Endothelial cell of umbilical vein (primary cell): ENCODE results near the gene ATG13. TPM values are rescaled to one million over a fixed set of nuclear protein-coding genes. Genes with fewer than 3 reads are reported as not detected.

ENCODE experiments used
- BruUV-seq: library from RNA; stranded (reverse); fragments of 400-500 nt; replicated peaks from 2 replicates; lab custom pipeline; 2021; lab: Mats Ljungman, UMichigan
- CTCF ChIA-PET: fragments of 300-600, 350-600 bp; sonication (Branson Sonifier 250); formaldehyde crosslinking; loops from one replicate; lab custom pipeline; 2021; ENCODE audit warnings: antibody characterized with exemption, inconsistent platforms; lab: Charles Lee
- POLR2A ChIA-PET: fragments of 300-600, 350-600 bp; sonication (Branson Sonifier 250); formaldehyde crosslinking; loops from one replicate; lab custom pipeline; 2021; ENCODE audit warnings: antibody characterized with exemption, inconsistent platforms; lab: Charles Lee
- DNase-seq: peaks from one replicate; pipeline ENCODE4 v3.0.0-alpha.2; 2011; ENCODE audit warnings: low read depth, low spot score
- FAIRE-seq: peaks from 2 replicates; lab custom pipeline; 2011; peaks lifted over from hg19 to GRCh38; lab: Jason Lieb, UNC
- H2AFZ ChIP-seq: 2 replicates; pipeline ENCODE4 v1.6.0; 2012; ENCODE audit warnings: low read depth, low read length, control low read depth, inconsistent platforms
- H3K27ac ChIP-seq: 2 replicates; pipeline ENCODE4 v1.5.1; 2011; ENCODE audit warnings: low read depth, mild to moderate bottlenecking, control low read depth, low read length, moderate library complexity; ENCODE audit not compliant: insufficient read depth
- H3K27me3 ChIP-seq, 2 experiments: 2 replicates each; pipeline versions ENCODE4 v1.6.0 to v1.6.1; 2011; ENCODE audit warnings: low read length in 2 of 2, mixed read lengths in 1 of 2; ENCODE audit not compliant: control insufficient read depth in 2 of 2, insufficient read depth in 2 of 2
- H3K36me3 ChIP-seq, 2 experiments: 2 replicates in 1 of 2; 3 replicates in 1 of 2; pipeline ENCODE4 v1.5.1; 2011; ENCODE audit warnings: low read length in 2 of 2, mild to moderate bottlenecking in 1 of 2, moderate library complexity in 1 of 2; ENCODE audit not compliant: control insufficient read depth in 2 of 2, insufficient read depth in 2 of 2; ENCODE audit errors: extremely low read depth in 1 of 2
- H3K4me1 ChIP-seq: 3 replicates; pipeline ENCODE4 v1.5.1; 2011; ENCODE audit warnings: mild to moderate bottlenecking, low read length; ENCODE audit not compliant: control insufficient read depth, insufficient read depth; ENCODE audit errors: extremely low read depth
- H3K4me2 ChIP-seq: 2 replicates; pipeline ENCODE4 v1.6.1; 2011; ENCODE audit warnings: low read length, control low read depth, mixed read lengths; ENCODE audit not compliant: insufficient read depth
- H3K4me3 ChIP-seq, 3 experiments: fragments of 200-600 bp in 1 of 3; sonication (generic), shearing (Covaris generic) in 1 of 3; replicated peaks in 1 of 3; 2 replicates each; pipeline ENCODE4 v1.5.1; 2011 to 2016; ENCODE audit warnings: control low read depth in 3 of 3, low read length in 3 of 3, mild to moderate bottlenecking in 2 of 3, inconsistent platforms in 1 of 3, low read depth in 1 of 3, moderate library complexity in 1 of 3; ENCODE audit not compliant: insufficient read depth in 1 of 3
- H3K79me2 ChIP-seq: 2 replicates; pipeline ENCODE4 v1.6.0; 2012; ENCODE audit warnings: low read length, inconsistent platforms; ENCODE audit not compliant: control insufficient read depth, insufficient read depth
- H3K9ac ChIP-seq: replicated peaks from 2 replicates; pipeline ENCODE3; 2011; ENCODE audit warnings: low read length, control low read depth; ENCODE audit not compliant: insufficient read depth; ENCODE audit errors: extremely low read depth
- H3K9me1 ChIP-seq: replicated peaks from 3 replicates; pipeline ENCODE4 v1.6.0; 2011; ENCODE audit warnings: mild to moderate bottlenecking, low read length; ENCODE audit not compliant: control insufficient read depth, insufficient read depth; ENCODE audit errors: extremely low read depth
- H3K9me3 ChIP-seq: replicated peaks from 2 replicates; pipeline ENCODE4 v1.5.1; 2012; ENCODE audit warnings: low read length, inconsistent platforms; ENCODE audit not compliant: control insufficient read depth, insufficient read depth
- H4K20me1 ChIP-seq: replicated peaks from 2 replicates; pipeline ENCODE3; 2011; ENCODE audit warnings: mild to moderate bottlenecking, low read length; ENCODE audit not compliant: control insufficient read depth, insufficient read depth; ENCODE audit errors: extremely low read depth
- EZH2 ChIP-seq: IDR thresholded peaks from 2 replicates; pipeline ENCODE4 v1.6.1; 2012; ENCODE audit warnings: borderline replicate concordance, low read depth, mild to moderate bottlenecking, moderate library complexity, low read length, inconsistent platforms; ENCODE audit not compliant: severe bottlenecking
- FOS ChIP-seq: IDR thresholded peaks from 2 replicates; pipeline ENCODE4 v1.6.1; 2011; ENCODE audit warnings: mild to moderate bottlenecking, low read length, moderate library complexity, borderline replicate concordance; ENCODE audit not compliant: insufficient read depth
- GATA2 ChIP-seq: IDR thresholded peaks from 2 replicates; pipeline ENCODE4 v1.7.0; 2011; ENCODE audit warnings: low read depth, mild to moderate bottlenecking, moderate library complexity, mixed read lengths, low read length; ENCODE audit not compliant: insufficient read length, insufficient read depth
- JUN ChIP-seq: IDR thresholded peaks from 2 replicates; pipeline ENCODE4 v1.6.1; 2011; ENCODE audit warnings: borderline replicate concordance, low read depth; ENCODE audit not compliant: insufficient read length, insufficient read depth
- MYC ChIP-seq: IDR thresholded peaks from one replicate; pipeline ENCODE4 v1.6.1; 2011; ENCODE audit warnings: mild to moderate bottlenecking, low read depth, low read length
- POLR2A ChIP-seq: IDR thresholded peaks from 2 replicates; pipeline ENCODE4 v1.6.1; 2012; ENCODE audit warnings: low read depth, mild to moderate bottlenecking, control low read depth, low read length
- POLR2AphosphoS5 ChIP-seq: IDR thresholded peaks from 2 replicates; pipeline ENCODE4 v1.6.1; 2012; ENCODE audit warnings: low read depth, mild to moderate bottlenecking, control low read depth, low read length, moderate library complexity; ENCODE audit not compliant: insufficient read depth
- dilution Hi-C: fragments of 300-500 bp; cut with MboI; formaldehyde crosslinking; loops from one replicate; pipeline ENCODE4 v1.15.0; 2019; ENCODE audit warnings: low sequenced_read_pairs; ENCODE audit not compliant: extremely low pct_ligation_motif_present
- intact Hi-C: fragments of 100-400 bp; cut with micrococcal nuclease; formaldehyde crosslinking; loops from one replicate; pipeline ENCODE4 v1.10.0; 2022
- polyA plus RNA-seq, 4 experiments: library from polyadenylated mRNA; depleted of rRNA in 3 of 4; stranded (reverse) in 3 of 4; unstranded in 1 of 4; fragments of >200 nt; gene quantifications; 2 replicates each; pipeline versions ENCODE4 v1.2.1 to v1.2.3, GENCODE V29; 2011 to 2012; ENCODE audit warnings: missing spikeins in 1 of 4
- total RNA-seq: library from RNA; stranded (reverse); gene quantifications from 2 replicates; pipeline ENCODE4 v1.2.3, GENCODE V29; 2021
- TF ChIP-seq, protein P1 (sequence below): IDR thresholded peaks from 2 replicates; pipeline ENCODE4 v1.6.1; 2011; ENCODE audit not compliant: insufficient read depth, insufficient read length
- TF ChIP-seq, protein P2 (sequence below), 2 donors: IDR thresholded peaks; 1 replicate in 1 of 2; 2 replicates in 1 of 2; pipeline ENCODE4 v1.5.1; 2011; ENCODE audit warnings: low read length in 2 of 2, mild to moderate bottlenecking in 2 of 2, moderate library complexity in 2 of 2, control low read depth in 1 of 2, inconsistent platforms in 1 of 2, low read depth in 1 of 2; ENCODE audit not compliant: insufficient read depth in 1 of 2; ENCODE audit errors: extremely low read depth in 1 of 2

ATG13 gene
- total and polyA plus RNA-seq, 2 donors (not counting 3 experiments of a cell fraction or from before 2014, with no cell fraction given): 60.1 to 66.5 TPM

DNA sequence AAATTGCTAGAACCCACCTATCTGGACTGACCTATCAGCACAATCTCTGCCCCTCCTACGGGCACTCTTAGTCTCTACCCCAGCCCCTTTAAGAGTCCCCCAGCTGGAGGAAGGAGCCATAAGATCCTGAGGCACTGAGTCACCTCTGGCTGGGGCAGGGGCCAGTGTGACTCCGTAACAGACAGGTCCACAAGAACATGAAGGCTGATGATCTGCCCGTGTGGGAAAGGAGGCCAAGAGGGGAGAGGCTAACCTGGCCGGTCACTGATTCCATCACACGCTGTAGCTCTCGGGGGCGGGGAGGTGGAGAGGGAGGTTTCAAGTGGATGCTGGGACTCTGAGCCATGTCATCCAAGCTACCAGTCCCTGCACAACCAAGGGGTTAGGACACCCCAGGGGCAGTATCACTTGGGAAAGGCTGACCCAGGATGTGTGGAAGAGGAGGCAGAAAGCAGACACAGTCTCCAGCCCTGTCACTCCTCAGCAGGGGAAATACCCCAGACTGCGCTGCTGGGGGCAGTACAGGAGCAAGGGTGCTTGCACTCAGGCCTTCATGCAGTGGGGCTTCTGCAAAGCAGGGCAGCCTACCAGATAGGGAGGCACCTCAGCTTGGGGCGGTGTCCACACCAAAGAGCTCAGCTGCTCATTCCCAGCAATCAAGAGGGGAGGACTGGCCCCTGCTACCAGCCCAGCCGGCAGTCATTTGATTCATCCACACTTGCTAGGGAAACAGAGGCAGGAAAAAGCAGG lies 60.8 kb downstream of the ATG13 start:
- Histone ChIP-seq H3K4me3 (no peak overlapping the region), H3K27ac (no peak overlapping the region), H3K79me2 (no peaks in the 10 kb centered on the region), H3K9me1 (no peaks in the 10 kb centered on the region), H2AFZ (no peak overlapping the region), H3K9ac (no peak overlapping the region), H3K9me3 (no peaks in the 10 kb centered on the region), H3K4me2 (no peak overlapping the region), H4K20me1 (no peaks in the 10 kb centered on the region), H3K36me3 (peaks cover 0 to 35% of the 10 kb centered on the region in 2 experiments), H3K27me3 (no peaks in the 10 kb centered on the region), H3K4me1 (no peaks in the 10 kb centered on the region)
- dilution Hi-C loops (no loop called here), intact Hi-C loops (no loop called here)
- TF ChIP-seq, protein P1, sequence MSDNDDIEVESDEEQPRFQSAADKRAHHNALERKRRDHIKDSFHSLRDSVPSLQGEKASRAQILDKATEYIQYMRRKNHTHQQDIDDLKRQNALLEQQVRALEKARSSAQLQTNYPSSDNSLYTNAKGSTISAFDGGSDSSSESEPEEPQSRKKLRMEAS: no peak
- TF ChIP-seq GATA2: no peak
- TF ChIP-seq, protein P2, sequence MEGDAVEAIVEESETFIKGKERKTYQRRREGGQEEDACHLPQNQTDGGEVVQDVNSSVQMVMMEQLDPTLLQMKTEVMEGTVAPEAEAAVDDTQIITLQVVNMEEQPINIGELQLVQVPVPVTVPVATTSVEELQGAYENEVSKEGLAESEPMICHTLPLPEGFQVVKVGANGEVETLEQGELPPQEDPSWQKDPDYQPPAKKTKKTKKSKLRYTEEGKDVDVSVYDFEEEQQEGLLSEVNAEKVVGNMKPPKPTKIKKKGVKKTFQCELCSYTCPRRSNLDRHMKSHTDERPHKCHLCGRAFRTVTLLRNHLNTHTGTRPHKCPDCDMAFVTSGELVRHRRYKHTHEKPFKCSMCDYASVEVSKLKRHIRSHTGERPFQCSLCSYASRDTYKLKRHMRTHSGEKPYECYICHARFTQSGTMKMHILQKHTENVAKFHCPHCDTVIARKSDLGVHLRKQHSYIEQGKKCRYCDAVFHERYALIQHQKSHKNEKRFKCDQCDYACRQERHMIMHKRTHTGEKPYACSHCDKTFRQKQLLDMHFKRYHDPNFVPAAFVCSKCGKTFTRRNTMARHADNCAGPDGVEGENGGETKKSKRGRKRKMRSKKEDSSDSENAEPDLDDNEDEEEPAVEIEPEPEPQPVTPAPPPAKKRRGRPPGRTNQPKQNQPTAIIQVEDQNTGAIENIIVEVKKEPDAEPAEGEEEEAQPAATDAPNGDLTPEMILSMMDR (IDR thresholded peaks at IDR 0.05; ENCODE audit: extremely low read depth in 1 of 2, insufficient read depth in 1 of 2, low read depth in 1 of 2, low read length in 2 of 2): no peak
- no peak for TF ChIP-seq POLR2AphosphoS5
- TF ChIP-seq JUN: no peak
- no peak for TF ChIP-seq MYC
- no peak for TF ChIP-seq EZH2
- TF ChIP-seq FOS: no peak
- no peak for TF ChIP-seq POLR2A
- FAIRE-seq: no peak
- CTCF ChIA-PET: no interaction called here
- POLR2A ChIA-PET: no interaction called here
- BruUV-seq: no TSS peak
- DNase-seq: no peak
